ENCODE data around the gene CTAG1A.

Gene CTAG1A

GRCh38 chrX:154595559-154596249 lies 10.8 kb downstream of the CTAG1A start:
- DNase-seq (ENCODE audit: low read depth) = no peak
- H3K4me3 ChIP-seq (ENCODE audit: control insufficient read depth, low read depth, low read length) = no peak overlapping the region
- TF ChIP-seq CTCF (IDR thresholded peaks at IDR 0.05; ENCODE audit: control insufficient read depth, insufficient read depth, low read depth, low read length, missing control alignments) = no peak

- no peak for TF ChIP-seq CTCF (IDR thresholded peaks at IDR 0.05; ENCODE audit: control insufficient read depth, insufficient read depth, low read depth, low read length, missing control alignments)
- H3K4me3 ChIP-seq (ENCODE audit: control insufficient read depth, low read depth, low read length) = no peak overlapping the region
- DNase-seq (ENCODE audit: low read depth) = peak; percentile 84
Measured at GRCh38 chrX:154596290-154596929, 11.5 kb downstream of the CTAG1A start.

- TF ChIP-seq CTCF (IDR thresholded peaks at IDR 0.05; ENCODE audit: control insufficient read depth, insufficient read depth, low read depth, low read length, missing control alignments) = no peak
- H3K4me3 ChIP-seq (ENCODE audit: control insufficient read depth, low read depth, low read length) = no peak overlapping the region
- no peak for DNase-seq (ENCODE audit: low read depth)
Measured at GRCh38 chrX:154597221-154597620, 12.3 kb downstream of the CTAG1A start.

DNA sequence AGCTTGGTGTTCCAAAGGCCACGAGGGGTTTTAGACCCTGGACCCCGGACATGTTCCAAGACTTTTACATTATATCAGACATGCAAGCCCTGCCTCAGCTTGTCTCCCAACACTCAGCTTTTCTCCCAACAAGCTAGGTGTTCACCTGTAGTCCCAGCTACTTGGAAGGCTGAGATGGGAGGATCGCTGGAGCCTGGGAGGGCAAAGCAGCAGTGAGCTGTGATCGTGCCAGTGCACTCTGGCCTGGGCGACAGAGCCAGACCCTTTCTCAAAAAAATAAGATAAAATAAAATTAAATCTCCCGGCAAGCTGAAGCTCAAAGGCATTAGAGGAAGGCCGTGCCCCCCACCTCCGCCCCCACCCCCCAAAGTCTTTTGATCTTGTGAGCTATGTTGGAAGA lies 13.7 kb downstream of the CTAG1A start:
- no peak for DNase-seq (ENCODE audit: low read depth)
- no peak for TF ChIP-seq CTCF (IDR thresholded peaks at IDR 0.05; ENCODE audit: control insufficient read depth, insufficient read depth, low read depth, low read length, missing control alignments)
- H3K4me3 ChIP-seq (ENCODE audit: control insufficient read depth, low read depth, low read length) = no peak overlapping the region

- TF ChIP-seq CTCF (IDR thresholded peaks at IDR 0.05; ENCODE audit: control insufficient read depth, insufficient read depth, low read depth, low read length, missing control alignments) = no peak
- no peak for DNase-seq (ENCODE audit: low read depth)
Measured at GRCh38 chrX:154599531-154599930, 14.6 kb downstream of the CTAG1A start.

GRCh38 chrX:154600759-154601374 lies 15.9 kb downstream of the CTAG1A start:
- DNase-seq (ENCODE audit: low read depth) = no peak
- no peak for TF ChIP-seq CTCF (IDR thresholded peaks at IDR 0.05; ENCODE audit: control insufficient read depth, insufficient read depth, low read depth, low read length, missing control alignments)
- no peak overlapping the region for H3K4me3 ChIP-seq (ENCODE audit: control insufficient read depth, low read depth, low read length)

More at GRCh38 chrX:154599531-154599930, 14.6 kb downstream of the CTAG1A start:
- H3K4me3 ChIP-seq (ENCODE audit: control insufficient read depth, low read depth, low read length) = no peak overlapping the region
